IMR-90 (cell line): ENCODE results near the gene C12orf75. TPM values are rescaled to one million over a fixed set of nuclear protein-coding genes. Genes with fewer than 3 reads are reported as not detected.

ENCODE experiments used
- ATAC-seq: fragments of 200-7000 bp; cut with Tn5 transposase; 2 replicates; pipeline ENCODE4 v1.9.1; 2020; ENCODE audit warnings: low read depth, mild to moderate bottlenecking, moderate library complexity
- BruUV-seq: library from RNA; stranded (reverse); fragments of 400-500 nt; replicated peaks from 2 replicates; lab custom pipeline; 2021; lab: Mats Ljungman, UMichigan
- CTCF ChIA-PET: fragments of 300-600 bp; formaldehyde crosslinking; extraction: SDS; loops from one replicate; lab custom pipeline; 2021; ENCODE audit warnings: antibody characterized with exemption; lab: Yijun Ruan, JAX
- POLR2A ChIA-PET: fragments of 300-600 bp; sonication (Branson Sonifier 250); formaldehyde crosslinking; loops from one replicate; lab custom pipeline; 2022; ENCODE audit warnings: antibody characterized with exemption; ENCODE audit not compliant: unreplicated experiment; lab: Charles Lee
- DNase-seq: peaks from one replicate; pipeline ENCODE4 v3.0.0; 2013
- H2AFZ ChIP-seq: replicated peaks from 2 replicates; pipeline ENCODE3; 2013; ENCODE audit warnings: low read length, mild to moderate bottlenecking; ENCODE audit not compliant: poor library complexity
- H2AK5ac ChIP-seq: 2 replicates; pipeline ENCODE4 v1.6.1; 2013; ENCODE audit warnings: low read depth, low read length, inconsistent platforms
- H2AK9ac ChIP-seq: replicated peaks from 2 replicates; pipeline ENCODE3; 2013; ENCODE audit warnings: mild to moderate bottlenecking, low read depth, low read length, moderate library complexity; ENCODE audit not compliant: poor library complexity
- H2BK120ac ChIP-seq: 2 replicates; pipeline ENCODE4 v1.6.1; 2013; ENCODE audit warnings: low read depth, low read length, inconsistent platforms
- H2BK15ac ChIP-seq: 3 replicates; pipeline ENCODE4 v1.6.1; 2013; ENCODE audit warnings: low read depth, low read length, inconsistent platforms
- H2BK20ac ChIP-seq: 2 replicates; pipeline ENCODE4 v1.6.1; 2013; ENCODE audit warnings: low read depth, mild to moderate bottlenecking, inconsistent platforms, low read length, moderate library complexity
- H2BK5ac ChIP-seq: 2 replicates; pipeline ENCODE4 v1.6.1; 2013; ENCODE audit warnings: mild to moderate bottlenecking, low read depth, low read length, inconsistent platforms; ENCODE audit not compliant: poor library complexity, severe bottlenecking
- H3K14ac ChIP-seq: replicated peaks from 2 replicates; pipeline ENCODE4 v1.6.1; 2013; ENCODE audit warnings: low read depth, low read length, inconsistent platforms
- H3K18ac ChIP-seq: 2 replicates; pipeline ENCODE4 v1.6.1; 2013; ENCODE audit warnings: low read depth, low read length, control low read depth
- H3K23ac ChIP-seq: 2 replicates; pipeline ENCODE4 v1.6.1; 2013; ENCODE audit warnings: low read depth, low read length, inconsistent platforms
- H3K27ac ChIP-seq: 2 replicates; pipeline ENCODE4 v1.5.1; 2013; ENCODE audit warnings: mild to moderate bottlenecking, control low read depth, low read length; ENCODE audit not compliant: insufficient read depth
- H3K27me3 ChIP-seq: 2 replicates; pipeline ENCODE4 v1.6.1; 2013; ENCODE audit warnings: low read length; ENCODE audit not compliant: control insufficient read depth, insufficient read depth
- H3K36me3 ChIP-seq: 2 replicates; pipeline ENCODE4 v1.6.1; 2013; ENCODE audit warnings: low read length, mixed read lengths; ENCODE audit not compliant: control insufficient read depth, insufficient read depth
- H3K4ac ChIP-seq: 2 replicates; pipeline ENCODE4 v1.6.1; 2013; ENCODE audit warnings: low read depth, low read length, inconsistent platforms
- H3K4me1 ChIP-seq: 2 replicates; pipeline ENCODE4 v1.6.1; 2013; ENCODE audit warnings: low read length, mixed read lengths; ENCODE audit not compliant: control insufficient read depth, insufficient read depth
- H3K4me2 ChIP-seq: 2 replicates; pipeline ENCODE4 v1.6.1; 2013; ENCODE audit warnings: low read depth, mild to moderate bottlenecking, control low read depth, low read length, moderate library complexity
- H3K4me3 ChIP-seq: 2 replicates; pipeline ENCODE4 v1.5.1; 2013; ENCODE audit warnings: low read depth, mild to moderate bottlenecking, control low read depth, low read length, moderate library complexity; ENCODE audit not compliant: insufficient read depth
- H3K56ac ChIP-seq: 2 replicates; pipeline ENCODE4 v1.6.1; 2013; ENCODE audit warnings: low read length, inconsistent platforms; ENCODE audit not compliant: insufficient read depth; ENCODE audit errors: extremely low read depth
- H3K79me1 ChIP-seq, 2 experiments: 2 replicates each; pipeline ENCODE4 v1.6.1; 2013; ENCODE audit warnings: low read length in 2 of 2, inconsistent platforms in 1 of 2, low read depth in 1 of 2
- H3K9ac ChIP-seq: 2 replicates; pipeline ENCODE4 v1.6.1; 2013; ENCODE audit warnings: low read depth, low read length, control low read depth
- H3K9me1 ChIP-seq: 2 replicates; pipeline ENCODE4 v1.6.1; 2013; ENCODE audit warnings: low read length, inconsistent platforms; ENCODE audit not compliant: insufficient read depth
- H3K9me3 ChIP-seq: 2 replicates; pipeline ENCODE4 v1.6.1; 2013; ENCODE audit warnings: low read length; ENCODE audit not compliant: control insufficient read depth, insufficient read depth
- H4K20me1 ChIP-seq: 2 replicates; pipeline ENCODE4 v1.6.1; 2013; ENCODE audit warnings: low read length, inconsistent platforms; ENCODE audit not compliant: insufficient read depth
- H4K5ac ChIP-seq: 2 replicates; pipeline ENCODE4 v1.6.1; 2013; ENCODE audit warnings: mild to moderate bottlenecking, low read depth, low read length, control low read depth
- H4K8ac ChIP-seq, 2 experiments: 2 replicates each; pipeline ENCODE4 v1.6.1; 2013; ENCODE audit warnings: low read depth in 2 of 2, low read length in 2 of 2, control low read depth in 1 of 2, inconsistent platforms in 1 of 2
- H4K91ac ChIP-seq: 2 replicates; pipeline ENCODE4 v1.6.1; 2013; ENCODE audit warnings: low read depth, low read length, inconsistent platforms; ENCODE audit not compliant: insufficient read depth
- FOS ChIP-seq: fragments of 150-350 bp; IDR thresholded peaks from 2 replicates; pipeline ENCODE4 v1.6.1; 2016; ENCODE audit warnings: low read depth, low read length
- MAFK ChIP-seq: IDR thresholded peaks from 2 replicates; pipeline ENCODE4 v1.6.1; 2012; ENCODE audit warnings: low read depth, low read length, improper control_type of control experiment
- MAZ ChIP-seq: IDR thresholded peaks from 2 replicates; pipeline ENCODE4 v1.6.1; 2012; ENCODE audit warnings: low read depth, mild to moderate bottlenecking, low read length, improper control_type of control experiment, moderate library complexity, borderline replicate concordance
- MXI1 ChIP-seq: IDR thresholded peaks from 2 replicates; pipeline ENCODE4 v1.6.1; 2012; ENCODE audit warnings: low read depth, mild to moderate bottlenecking, low read length, moderate library complexity, borderline replicate concordance
- NFE2L2 ChIP-seq: fragments of 150-350 bp; IDR thresholded peaks from 2 replicates; pipeline ENCODE4 v1.6.1; 2016; ENCODE audit warnings: low read depth, mild to moderate bottlenecking, low read length
- POLR2A ChIP-seq: IDR thresholded peaks from 2 replicates; pipeline ENCODE4 v1.6.1; 2012; ENCODE audit warnings: mild to moderate bottlenecking, low read depth, low read length
- RAD21 ChIP-seq: IDR thresholded peaks from 2 replicates; pipeline ENCODE4 v1.6.1; 2012; ENCODE audit warnings: low read length, improper control_type of control experiment
- SMC3 ChIP-seq: fragments of 150-350 bp; IDR thresholded peaks from 2 replicates; pipeline ENCODE4 v1.6.1; 2016; ENCODE audit warnings: low read depth, mild to moderate bottlenecking, antibody characterized with exemption, low read length, moderate library complexity
- USF2 ChIP-seq: fragments of 150-350 bp; IDR thresholded peaks from 2 replicates; pipeline ENCODE4 v1.6.1; 2017; ENCODE audit warnings: mild to moderate bottlenecking, antibody characterized with exemption, low read length, low read depth
- WGBS, 2 experiments: methylation state at CpG; one replicate each; pipeline versions ENCODE4 v1.1.5 to v1.1.7; 2013; ENCODE audit warnings: missing lambda C conversion rate in 2 of 2; ENCODE audit not compliant: insufficient read length in 1 of 2; ENCODE audit errors: extremely low coverage in 2 of 2; 5-methylcytosine and 5-hydroxymethylcytosine counted together
- dilution Hi-C: fragments of 300-500 bp; cut with HindIII; formaldehyde crosslinking; loops from one replicate; pipeline ENCODE4 v1.14.3; 2018; ENCODE audit warnings: low sequenced_read_pairs; ENCODE audit not compliant: unreplicated experiment
- in situ Hi-C: fragments of 300-500 bp; cut with MboI; formaldehyde crosslinking; loops from 3 replicates; pipeline ENCODE4 v1.14.3; 2019; ENCODE audit warnings: low sequenced_read_pairs, inconsistent platforms, mixed read lengths
- intact Hi-C: fragments of 100-400 bp; cut with micrococcal nuclease; formaldehyde crosslinking; loops from 2 replicates; pipeline ENCODE4 v1.10.0; 2022
- polyA plus RNA-seq, 3 experiments: library from polyadenylated mRNA; depleted of rRNA; stranded (reverse); fragments of >200 nt; gene quantifications; 2 replicates each; pipeline ENCODE4 v1.2.3, GENCODE V29; 2012; ENCODE audit warnings: low replicate concordance in 1 of 3
- total RNA-seq: library from RNA; depleted of rRNA; stranded (reverse); fragments of >200 nt; gene quantifications from 2 replicates; pipeline ENCODE4 v1.2.3, GENCODE V29; 2012
- TF ChIP-seq, protein P1 (sequence below): fragments of 150-350 bp; IDR thresholded peaks from 2 replicates; pipeline ENCODE4 v1.6.1; 2016; ENCODE audit warnings: low read depth, mild to moderate bottlenecking, low read length, moderate library complexity, borderline replicate concordance

The C12orf75 gene
- total and polyA plus RNA-seq, 2 of the 4 experiments (the other 2 are of a cell fraction), result 145 to 278 TPM

DNA sequence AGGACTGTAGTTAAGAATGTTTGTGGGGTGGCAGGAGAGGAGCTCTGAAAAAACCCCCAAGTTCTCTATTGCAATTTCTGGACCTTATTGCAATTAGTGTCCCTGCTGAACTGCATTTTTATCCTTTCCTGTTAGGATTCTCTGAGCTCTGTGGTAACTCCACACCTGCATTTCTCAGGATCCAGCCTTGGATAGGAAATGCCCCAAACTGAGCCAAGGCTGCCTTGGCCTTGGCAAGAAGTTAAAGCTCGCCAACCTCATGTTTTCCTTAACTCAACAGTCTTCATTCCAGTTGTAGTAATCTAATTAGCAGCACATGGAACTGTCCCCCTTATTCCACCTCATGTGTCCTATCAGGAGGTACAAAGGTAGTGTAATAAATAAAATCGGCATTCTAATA, 66.5 kb downstream of the C12orf75 start:
- no peak overlapping the region for H2BK20ac ChIP-seq
- H3K36me3 ChIP-seq, result peaks cover 10% of the 10 kb centered on the region
- intact Hi-C loops (no loop called here), in situ Hi-C loops (loop anchor here (25.0 kb wide), 1 partner anchor 185 kb away; no protein-coding TSS in a partner anchor), dilution Hi-C loops (no loop called here)
- no peak overlapping the region for H2BK5ac ChIP-seq
- TF ChIP-seq NFE2L2, result no peak
- no peak for TF ChIP-seq RAD21
- no peak for TF ChIP-seq SMC3
- TF ChIP-seq USF2, result no peak
- no peak for TF ChIP-seq MAZ
- TF ChIP-seq MXI1, result no peak
- no peak for TF ChIP-seq FOS
- TF ChIP-seq POLR2A, result no peak
- no peak for TF ChIP-seq MAFK
- TF ChIP-seq, protein P1, sequence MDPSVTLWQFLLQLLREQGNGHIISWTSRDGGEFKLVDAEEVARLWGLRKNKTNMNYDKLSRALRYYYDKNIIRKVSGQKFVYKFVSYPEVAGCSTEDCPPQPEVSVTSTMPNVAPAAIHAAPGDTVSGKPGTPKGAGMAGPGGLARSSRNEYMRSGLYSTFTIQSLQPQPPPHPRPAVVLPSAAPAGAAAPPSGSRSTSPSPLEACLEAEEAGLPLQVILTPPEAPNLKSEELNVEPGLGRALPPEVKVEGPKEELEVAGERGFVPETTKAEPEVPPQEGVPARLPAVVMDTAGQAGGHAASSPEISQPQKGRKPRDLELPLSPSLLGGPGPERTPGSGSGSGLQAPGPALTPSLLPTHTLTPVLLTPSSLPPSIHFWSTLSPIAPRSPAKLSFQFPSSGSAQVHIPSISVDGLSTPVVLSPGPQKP, result no peak
- no peak overlapping the region for H4K5ac ChIP-seq
- H3K27me3 ChIP-seq, result no peaks in the 10 kb centered on the region
- H2AK5ac ChIP-seq, result no peak overlapping the region
- H3K56ac ChIP-seq, result no peak overlapping the region
- H2AK9ac ChIP-seq, result no peak overlapping the region
- no peak overlapping the region for H3K14ac ChIP-seq
- H3K4me1 ChIP-seq, result peaks cover 4% of the 10 kb centered on the region; the same call in 1 of the 2 replicates
- no peaks in the 10 kb centered on the region for H4K20me1 ChIP-seq
- ATAC-seq (no peak), DNase-seq (no peak)
- BruUV-seq, result no TSS peak
- H3K9me1 ChIP-seq, result peaks cover 7% of the 10 kb centered on the region; the same call in 1 of the 2 replicates
- H3K4me3 ChIP-seq, result no peak overlapping the region
- ChIA-PET CTCF (no interaction called here), POLR2A (no interaction called here)
- H3K4me2 ChIP-seq, result no peak overlapping the region
- H4K8ac ChIP-seq, result no peak overlapping the region
- no peak overlapping the region for H2BK120ac ChIP-seq
- H3K9ac ChIP-seq, result no peak overlapping the region
- H3K4ac ChIP-seq, result no peak overlapping the region
- no peak overlapping the region for H2AFZ ChIP-seq
- H3K23ac ChIP-seq, result no peak overlapping the region
- 0 out of 2 replicates have a peak, but pooled peaks cover 2% of the 10 kb centered on the region for H3K9me3 ChIP-seq
- H2BK15ac ChIP-seq, result no peak overlapping the region
- no CpG with 5 or more reads among the region's 2 CpGs for WGBS, 2 experiments
- no peak overlapping the region for H4K91ac ChIP-seq
- no peak overlapping the region for H3K18ac ChIP-seq
- H3K79me1 ChIP-seq, result peaks cover 0 to 5% of the 10 kb centered on the region in 2 experiments; a peak in 1 of 4 replicates
- no peak overlapping the region for H3K27ac ChIP-seq
